Stimulated activated memory B cell treated with anti-CD40 and anti-IgM and Interleukin-4, amounts not matched to agents 10 μg/mL and 1 μg/mL and 100 μg/mL, for 72 hours (primary cell): ENCODE results near the gene NDUFA13.
A peak's percentile ranks its signal among the peaks of the same experiment; 100 is the strongest.

Experiments
- ATAC-seq: fragments of 150-1000 bp; cut with Tn5 transposase; 2 replicates; pipeline ENCODE4 v1.10.0; 2021
- H3K27ac Mint-ChIP-seq: one replicate; pipeline ENCODE4 v1.8.0; 2022; ENCODE audit warnings: mild to moderate bottlenecking, mixed read lengths
- H3K27me3 Mint-ChIP-seq: one replicate; pipeline ENCODE4 v1.8.0; 2022; ENCODE audit warnings: mixed read lengths
- H3K36me3 Mint-ChIP-seq: one replicate; pipeline ENCODE4 v1.8.0; 2022; ENCODE audit warnings: mixed read lengths
- H3K4me1 Mint-ChIP-seq: one replicate; pipeline ENCODE4 v1.8.0; 2022; ENCODE audit warnings: mixed read lengths
- H3K4me3 Mint-ChIP-seq: one replicate; pipeline ENCODE4 v1.8.0; 2022; ENCODE audit warnings: mild to moderate bottlenecking, moderate library complexity, mixed read lengths
- H3K9me3 Mint-ChIP-seq: one replicate; pipeline ENCODE4 v1.8.0; 2022; ENCODE audit warnings: mixed read lengths

NDUFA13 gene

DNA sequence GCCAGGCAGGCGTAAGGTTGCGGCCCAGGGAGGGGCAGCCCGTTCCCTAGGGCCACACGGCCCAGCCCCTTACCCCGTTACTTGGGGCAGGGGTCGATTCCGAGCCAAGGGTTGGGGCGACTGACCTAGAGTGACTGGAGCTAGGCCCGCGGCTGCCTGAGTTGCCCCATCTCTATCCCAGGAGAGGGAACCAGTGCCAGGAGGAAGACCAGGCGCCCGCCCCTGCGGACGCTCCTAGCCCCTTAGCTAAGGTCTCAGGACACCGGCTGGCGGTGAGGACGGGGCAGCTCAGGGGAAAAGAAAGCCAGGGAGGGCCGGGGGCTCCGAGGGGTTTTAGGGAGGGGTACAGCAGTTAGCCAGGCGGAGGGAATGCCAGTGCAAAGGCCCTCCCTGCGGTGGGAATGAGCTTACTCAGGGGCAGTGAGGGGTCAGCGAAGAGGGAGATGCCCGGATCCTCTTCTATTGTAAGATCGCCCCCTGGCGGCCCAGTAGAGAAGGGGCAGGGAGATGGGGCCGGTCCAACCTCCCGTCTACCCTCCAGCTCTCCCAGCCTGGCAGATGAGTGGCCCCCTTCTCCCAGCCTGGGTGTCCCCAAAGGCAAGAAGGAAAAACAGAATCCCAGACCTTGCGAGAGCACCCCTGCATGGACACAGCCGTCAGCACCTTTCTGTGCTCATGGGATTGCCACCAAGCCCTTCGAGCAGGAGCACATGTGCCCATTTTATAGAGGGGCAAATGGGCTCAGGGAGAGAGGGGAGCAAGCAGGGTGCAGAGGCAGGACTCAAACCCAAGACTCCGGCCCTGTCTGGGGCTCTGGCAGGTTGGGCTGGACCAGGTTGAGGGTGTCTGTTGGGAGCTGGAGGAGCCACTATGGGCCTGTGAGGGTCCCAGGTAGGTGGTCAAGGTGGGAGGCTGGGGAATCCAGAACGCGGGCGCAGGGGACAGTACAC is 38.3 kb downstream of the NDUFA13 start:
- peaks cover 21% of the 10 kb centered on the region for H3K4me1 Mint-ChIP-seq
- H3K9me3 Mint-ChIP-seq: no peaks in the 10 kb centered on the region
- peaks cover 10% of the 10 kb centered on the region for H3K27me3 Mint-ChIP-seq
- no peak overlapping the region for H3K4me3 Mint-ChIP-seq
- H3K36me3 Mint-ChIP-seq: peaks cover 10% of the 10 kb centered on the region
- no peak overlapping the region for H3K27ac Mint-ChIP-seq
- ATAC-seq: no peak

DNA sequence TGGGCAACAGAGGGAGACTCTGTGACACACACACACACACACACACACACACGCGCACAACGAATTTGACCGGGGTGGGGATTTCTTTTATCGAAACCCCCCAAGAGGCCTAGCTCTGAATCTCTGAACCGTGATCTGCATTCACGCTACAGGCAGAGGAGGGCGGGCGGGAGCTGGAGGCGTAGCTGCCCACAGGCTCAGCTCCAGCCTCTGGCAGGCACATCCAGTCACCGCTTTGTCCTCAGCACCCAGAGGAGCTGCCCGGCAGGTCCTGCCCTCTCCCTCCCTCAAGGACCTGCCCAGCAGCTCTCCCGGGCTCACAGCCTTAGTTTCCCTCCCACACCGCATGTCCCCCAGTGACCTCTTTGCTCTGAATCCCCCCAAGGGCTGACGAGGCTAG is 42.0 kb downstream of the NDUFA13 start:
- ATAC-seq: peak; percentile 34
- Mint-ChIP-seq H3K36me3 (peaks cover 43% of the 10 kb centered on the region), H3K4me3 (no peak overlapping the region), H3K9me3 (no peaks in the 10 kb centered on the region), H3K27ac (peak overlapping the region; percentile 45), H3K27me3 (no peaks in the 10 kb centered on the region), H3K4me1 (peaks cover 21% of the 10 kb centered on the region)

DNA sequence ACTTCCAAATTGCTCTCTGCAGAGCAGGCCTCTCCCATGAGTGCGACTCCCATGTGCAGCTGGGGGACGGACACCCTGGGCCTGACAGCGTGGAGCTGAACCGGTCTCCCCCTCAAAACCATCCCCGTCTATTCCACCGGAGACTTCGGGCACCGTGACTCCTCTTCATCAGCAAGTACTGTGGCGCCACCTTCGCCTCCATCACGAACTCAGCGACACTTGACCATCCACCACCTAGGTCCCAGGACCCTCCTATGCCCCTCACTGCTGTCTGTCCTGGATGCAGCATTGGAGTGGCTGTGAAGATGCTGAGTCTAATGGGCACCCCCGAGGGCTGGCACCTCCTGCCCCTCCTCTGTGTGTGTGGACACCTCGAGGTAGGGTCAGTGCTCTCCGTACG is 42.6 kb downstream of the NDUFA13 start:
- no peaks in the 10 kb centered on the region for H3K27me3 Mint-ChIP-seq
- peaks cover 21% of the 10 kb centered on the region for H3K4me1 Mint-ChIP-seq
- peaks cover 49% of the 10 kb centered on the region for H3K36me3 Mint-ChIP-seq
- H3K4me3 Mint-ChIP-seq: no peak overlapping the region
- ATAC-seq: no peak
- H3K9me3 Mint-ChIP-seq: no peaks in the 10 kb centered on the region
- H3K27ac Mint-ChIP-seq: peak overlapping the region; percentile 45

DNA sequence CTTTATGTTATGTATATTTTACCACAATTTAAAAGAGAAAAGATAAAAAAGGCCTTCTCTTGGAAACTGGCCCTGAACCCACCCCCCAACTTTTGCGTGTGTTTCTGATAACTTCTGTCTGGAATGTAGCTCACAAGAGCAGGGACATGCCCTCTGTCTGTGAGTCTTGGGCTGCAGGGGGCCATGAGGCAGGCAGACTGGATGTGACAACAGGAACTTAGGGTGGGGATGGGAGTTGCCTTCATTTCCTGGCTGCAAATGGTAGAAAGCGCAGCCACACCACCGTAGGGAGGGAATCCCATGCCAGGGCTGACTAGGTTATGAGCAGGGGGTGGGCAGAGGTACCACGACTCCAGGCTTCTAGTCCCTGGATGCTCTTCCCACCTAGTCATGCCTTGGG is 43.9 kb downstream of the NDUFA13 start:
- no peaks in the 10 kb centered on the region for H3K27me3 Mint-ChIP-seq
- H3K27ac Mint-ChIP-seq: no peak overlapping the region
- no peak overlapping the region for H3K4me3 Mint-ChIP-seq
- H3K9me3 Mint-ChIP-seq: no peaks in the 10 kb centered on the region
- peaks cover 12% of the 10 kb centered on the region for H3K4me1 Mint-ChIP-seq
- ATAC-seq: no peak
- peaks cover 61% of the 10 kb centered on the region for H3K36me3 Mint-ChIP-seq

- Mint-ChIP-seq H3K4me3 (no peak overlapping the region), H3K36me3 (peaks cover 66% of the 10 kb centered on the region), H3K4me1 (peaks cover 12% of the 10 kb centered on the region), H3K27me3 (no peaks in the 10 kb centered on the region), H3K9me3 (no peaks in the 10 kb centered on the region), H3K27ac (no peak overlapping the region)
- ATAC-seq: no peak
Observed at GRCh38 chr19:19561946-19562664, 46.1 kb downstream of the NDUFA13 start.

- peak; percentile 17 for ATAC-seq
- no peak overlapping the region for H3K27ac Mint-ChIP-seq
- H3K36me3 Mint-ChIP-seq: peaks cover 70% of the 10 kb centered on the region
Observed at GRCh38 chr19:19562665-19563347, 46.8 kb downstream of the NDUFA13 start.

DNA sequence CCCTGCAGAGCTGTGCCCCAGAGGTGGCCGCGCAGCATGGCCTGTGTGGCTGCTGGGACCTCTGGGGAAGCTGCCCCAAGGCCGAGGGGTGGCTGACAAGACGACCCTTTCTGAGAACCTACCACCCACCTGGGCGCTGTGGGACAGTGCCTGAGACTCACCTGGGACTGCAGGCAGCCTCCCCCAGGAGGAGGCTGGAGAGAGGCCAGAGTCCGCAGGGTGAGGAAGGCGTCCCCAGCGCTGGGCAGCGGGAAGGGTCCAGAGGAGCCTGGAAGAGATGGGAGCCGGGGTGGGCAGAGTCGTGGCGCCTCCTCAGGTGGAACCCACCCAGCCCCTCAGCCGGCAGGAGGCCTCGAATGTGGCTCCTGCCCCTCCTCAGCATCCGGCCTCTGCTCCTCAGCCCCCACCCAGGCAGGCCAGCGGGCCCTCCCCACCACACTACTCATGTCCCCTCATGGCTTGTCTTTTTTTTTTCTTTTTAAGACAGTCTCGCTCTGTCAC is 47.4 kb downstream of the NDUFA13 start:
- Mint-ChIP-seq H3K27ac (no peak overlapping the region), H3K4me1 (peaks cover 8% of the 10 kb centered on the region), H3K9me3 (no peaks in the 10 kb centered on the region), H3K27me3 (no peaks in the 10 kb centered on the region), H3K4me3 (no peak overlapping the region), H3K36me3 (peaks cover 73% of the 10 kb centered on the region)
- ATAC-seq: no peak

More at GRCh38 chr19:19562665-19563347, 46.8 kb downstream of the NDUFA13 start:
- Mint-ChIP-seq H3K4me1 (peaks cover 12% of the 10 kb centered on the region), H3K27me3 (no peaks in the 10 kb centered on the region), H3K9me3 (no peaks in the 10 kb centered on the region), H3K4me3 (no peak overlapping the region)

- H3K36me3 Mint-ChIP-seq: peaks cover 76% of the 10 kb centered on the region
- ATAC-seq: no peak
- no peaks in the 10 kb centered on the region for H3K9me3 Mint-ChIP-seq
- H3K27me3 Mint-ChIP-seq: no peaks in the 10 kb centered on the region
- H3K4me3 Mint-ChIP-seq: no peak overlapping the region
- no peaks in the 10 kb centered on the region for H3K4me1 Mint-ChIP-seq
- no peak overlapping the region for H3K27ac Mint-ChIP-seq
Observed at GRCh38 chr19:19566306-19566705, 50.3 kb downstream of the NDUFA13 start.

- Mint-ChIP-seq H3K4me1 (no peaks in the 10 kb centered on the region), H3K9me3 (no peaks in the 10 kb centered on the region), H3K27ac (no peak overlapping the region), H3K36me3 (peaks cover 66% of the 10 kb centered on the region), H3K4me3 (no peak overlapping the region), H3K27me3 (no peaks in the 10 kb centered on the region)
- no peak for ATAC-seq
Observed at GRCh38 chr19:19567391-19567790, 51.4 kb downstream of the NDUFA13 start.

DNA sequence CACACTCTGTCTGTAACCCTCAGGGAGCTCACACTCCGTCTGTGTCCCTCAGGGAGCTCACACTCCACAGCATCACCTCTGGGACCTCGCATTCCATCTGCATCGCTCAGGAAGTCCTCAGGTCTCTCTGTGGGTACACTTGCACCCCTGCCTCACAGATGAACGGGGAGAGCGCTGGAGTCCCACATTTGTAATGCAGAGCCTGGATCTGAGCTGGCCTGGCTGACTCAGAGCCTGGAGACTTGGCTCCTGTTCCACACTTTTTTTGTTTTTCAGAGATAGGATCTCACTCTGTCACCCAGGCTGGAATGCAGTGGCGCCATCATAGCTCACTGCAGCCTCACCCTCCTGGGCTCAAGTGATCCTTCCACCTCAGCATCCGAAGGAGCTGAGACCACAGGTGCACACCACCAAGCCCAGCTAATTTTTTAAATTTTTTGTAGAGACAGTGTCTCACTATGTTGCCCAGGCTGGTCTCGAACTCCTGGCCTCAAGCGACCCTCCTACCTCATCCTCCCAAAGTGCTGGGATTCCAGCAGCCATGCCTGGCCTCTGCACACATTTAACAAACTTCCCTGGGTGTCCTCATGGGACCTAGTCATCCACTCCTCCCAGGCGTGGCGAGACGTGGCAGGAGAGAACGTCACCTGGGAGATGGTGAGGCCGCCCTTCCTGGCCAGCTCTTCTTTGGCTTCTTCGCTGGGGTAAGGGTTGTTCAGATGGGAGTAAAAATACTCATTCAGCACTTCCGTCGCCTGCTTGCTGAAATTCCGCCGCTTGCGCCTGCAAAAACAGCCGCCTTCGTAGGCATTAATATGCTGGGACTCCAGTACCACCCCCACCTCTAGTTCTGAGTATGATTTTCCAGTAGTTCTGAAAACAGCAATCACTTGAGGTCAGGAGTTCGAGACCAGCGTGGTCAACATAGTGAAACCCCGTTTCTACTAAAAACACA is 53.1 kb downstream of the NDUFA13 start:
- peaks cover 50% of the 10 kb centered on the region for H3K36me3 Mint-ChIP-seq

GRCh38 chr19:19570571-19570970 is 54.5 kb downstream of the NDUFA13 start:
- H3K36me3 Mint-ChIP-seq: peaks cover 41% of the 10 kb centered on the region
- no peak for ATAC-seq
- no peaks in the 10 kb centered on the region for H3K27me3 Mint-ChIP-seq
- no peak overlapping the region for H3K4me3 Mint-ChIP-seq
- H3K27ac Mint-ChIP-seq: no peak overlapping the region
- no peaks in the 10 kb centered on the region for H3K9me3 Mint-ChIP-seq
- H3K4me1 Mint-ChIP-seq: peaks cover 4% of the 10 kb centered on the region

More for the DNA sequence above, 53.1 kb downstream of the NDUFA13 start:
- H3K27me3 Mint-ChIP-seq: no peaks in the 10 kb centered on the region
- H3K4me3 Mint-ChIP-seq: no peak overlapping the region
- no peak for ATAC-seq
- no peaks in the 10 kb centered on the region for H3K9me3 Mint-ChIP-seq
- H3K27ac Mint-ChIP-seq: peak overlapping the region; percentile 25
- no peaks in the 10 kb centered on the region for H3K4me1 Mint-ChIP-seq

GRCh38 chr19:19571071-19571786 is 55.2 kb downstream of the NDUFA13 start:
- peaks cover 6% of the 10 kb centered on the region for H3K4me1 Mint-ChIP-seq
- H3K4me3 Mint-ChIP-seq: no peak overlapping the region
- H3K27ac Mint-ChIP-seq: no peak overlapping the region
- no peaks in the 10 kb centered on the region for H3K27me3 Mint-ChIP-seq
- H3K9me3 Mint-ChIP-seq: no peaks in the 10 kb centered on the region
- no peak for ATAC-seq
- H3K36me3 Mint-ChIP-seq: peaks cover 44% of the 10 kb centered on the region

DNA sequence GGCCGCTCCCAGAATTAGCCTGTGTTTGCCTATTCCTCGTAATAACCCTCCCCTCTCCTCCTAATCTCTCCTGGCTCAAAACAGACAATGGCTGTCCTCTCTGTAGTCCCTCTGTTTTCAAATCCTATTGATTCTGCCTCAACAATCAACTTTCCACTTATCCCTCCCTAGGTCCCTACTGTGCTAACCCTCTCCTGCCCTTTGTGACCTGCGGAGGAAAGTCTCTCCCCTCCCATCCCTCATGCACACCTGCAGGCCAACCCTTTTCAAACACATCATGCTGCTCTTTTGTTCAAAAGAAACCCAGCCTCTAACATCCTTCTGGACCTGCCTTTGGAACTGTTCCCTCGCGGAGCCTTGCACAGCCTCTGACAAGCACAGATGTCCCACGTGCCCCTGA is 59.4 kb downstream of the NDUFA13 start:
- ATAC-seq: no peak
- Mint-ChIP-seq H3K36me3 (peaks cover 22% of the 10 kb centered on the region), H3K27ac (no peak overlapping the region), H3K4me1 (peaks cover 6% of the 10 kb centered on the region), H3K27me3 (no peaks in the 10 kb centered on the region), H3K9me3 (no peaks in the 10 kb centered on the region), H3K4me3 (no peak overlapping the region)
